ENCODE results near the gene GJA3.

The GJA3 gene

GRCh38 chr13:20142023-20142926 lies 18.6 kb downstream of the GJA3 start:
- no peaks in the 10 kb centered on the region for H3K9me3 ChIP-seq (ENCODE audit: control insufficient read depth in 1 of 2, low read length in 2 of 2)
- no peak overlapping the region for H3K4me3 ChIP-seq (ENCODE audit: low read depth in 1 of 2, low read length in 2 of 2)
- no peak overlapping the region for H3K9ac ChIP-seq (ENCODE audit: low read depth in 1 of 2, low read length in 2 of 2)
- no peaks in the 10 kb centered on the region for H3K36me3 ChIP-seq (ENCODE audit: control insufficient read depth in 1 of 2, insufficient read depth in 2 of 2, low read length in 2 of 2)
- no peak overlapping the region for H3K27ac ChIP-seq (ENCODE audit: low read depth, low read length)
- H3K27me3 ChIP-seq (ENCODE audit: control insufficient read depth in 1 of 2, insufficient read depth in 2 of 2, low read length in 2 of 2), result peaks cover 54 to 68% of the 10 kb centered on the region in 2 donors
- H3K4me1 ChIP-seq (ENCODE audit: control insufficient read depth in 1 of 2, insufficient read depth in 2 of 2, low read length in 2 of 2), result no peaks in the 10 kb centered on the region

GRCh38 chr13:20141238-20142022 lies 19.4 kb downstream of the GJA3 start:
- H3K27me3 ChIP-seq (ENCODE audit: control insufficient read depth in 1 of 2, insufficient read depth in 2 of 2, low read length in 2 of 2), result peaks cover 54 to 63% of the 10 kb centered on the region in 2 donors
- no peaks in the 10 kb centered on the region for H3K36me3 ChIP-seq (ENCODE audit: control insufficient read depth in 1 of 2, insufficient read depth in 2 of 2, low read length in 2 of 2)
- no peaks in the 10 kb centered on the region for H3K4me1 ChIP-seq (ENCODE audit: control insufficient read depth in 1 of 2, insufficient read depth in 2 of 2, low read length in 2 of 2)
- H3K9ac ChIP-seq (ENCODE audit: low read depth in 1 of 2, low read length in 2 of 2), result no peak overlapping the region
- H3K27ac ChIP-seq (ENCODE audit: low read depth, low read length), result no peak overlapping the region
- H3K4me3 ChIP-seq (ENCODE audit: low read depth in 1 of 2, low read length in 2 of 2), result no peak overlapping the region
- H3K9me3 ChIP-seq (ENCODE audit: control insufficient read depth in 1 of 2, low read length in 2 of 2), result no peaks in the 10 kb centered on the region

- no peaks in the 10 kb centered on the region for H3K36me3 ChIP-seq (ENCODE audit: control insufficient read depth in 1 of 2, insufficient read depth in 2 of 2, low read length in 2 of 2)
- peaks cover 54 to 63% of the 10 kb centered on the region in 2 donors for H3K27me3 ChIP-seq (ENCODE audit: control insufficient read depth in 1 of 2, insufficient read depth in 2 of 2, low read length in 2 of 2)
- H3K9ac ChIP-seq (ENCODE audit: low read depth in 1 of 2, low read length in 2 of 2), result no peak overlapping the region
- H3K4me3 ChIP-seq (ENCODE audit: low read depth in 1 of 2, low read length in 2 of 2), result no peak overlapping the region
- H3K9me3 ChIP-seq (ENCODE audit: control insufficient read depth in 1 of 2, low read length in 2 of 2), result no peaks in the 10 kb centered on the region
- H3K4me1 ChIP-seq (ENCODE audit: control insufficient read depth in 1 of 2, insufficient read depth in 2 of 2, low read length in 2 of 2), result no peaks in the 10 kb centered on the region
- H3K27ac ChIP-seq (ENCODE audit: low read depth, low read length), result no peak overlapping the region
Observed at GRCh38 chr13:20140487-20140886, 20.4 kb downstream of the GJA3 start.

- Histone ChIP-seq H3K4me3 (ENCODE audit: low read depth in 1 of 2, low read length in 2 of 2) (no peak overlapping the region), H3K36me3 (ENCODE audit: control insufficient read depth in 1 of 2, insufficient read depth in 2 of 2, low read length in 2 of 2) (no peaks in the 10 kb centered on the region), H3K4me1 (ENCODE audit: control insufficient read depth in 1 of 2, insufficient read depth in 2 of 2, low read length in 2 of 2) (no peaks in the 10 kb centered on the region), H3K9me3 (ENCODE audit: control insufficient read depth in 1 of 2, low read length in 2 of 2) (no peaks in the 10 kb centered on the region), H3K27ac (ENCODE audit: low read depth, low read length) (no peak overlapping the region), H3K27me3 (ENCODE audit: control insufficient read depth in 1 of 2, insufficient read depth in 2 of 2, low read length in 2 of 2) (peaks cover 45 to 46% of the 10 kb centered on the region in 2 donors), H3K9ac (ENCODE audit: low read depth in 1 of 2, low read length in 2 of 2) (no peak overlapping the region)
Observed at GRCh38 chr13:20137875-20138274, 23.0 kb downstream of the GJA3 start.

GRCh38 chr13:20136781-20137703 lies 23.8 kb downstream of the GJA3 start:
- Histone ChIP-seq H3K4me1 (ENCODE audit: control insufficient read depth in 1 of 2, insufficient read depth in 2 of 2, low read length in 2 of 2) (no peaks in the 10 kb centered on the region), H3K36me3 (ENCODE audit: control insufficient read depth in 1 of 2, insufficient read depth in 2 of 2, low read length in 2 of 2) (no peaks in the 10 kb centered on the region), H3K9me3 (ENCODE audit: control insufficient read depth in 1 of 2, low read length in 2 of 2) (no peaks in the 10 kb centered on the region), H3K27ac (ENCODE audit: low read depth, low read length) (no peak overlapping the region), H3K9ac (ENCODE audit: low read depth in 1 of 2, low read length in 2 of 2) (no peak overlapping the region), H3K27me3 (ENCODE audit: control insufficient read depth in 1 of 2, insufficient read depth in 2 of 2, low read length in 2 of 2) (peaks cover 39% of the 10 kb centered on the region in 2 donors), H3K4me3 (ENCODE audit: low read depth in 1 of 2, low read length in 2 of 2) (peak overlapping the region; percentile 40 to 50)

GRCh38 chr13:20134732-20135131 lies 26.1 kb downstream of the GJA3 start:
- Histone ChIP-seq H3K27me3 (ENCODE audit: control insufficient read depth in 1 of 2, insufficient read depth in 2 of 2, low read length in 2 of 2) (peaks cover 21 to 28% of the 10 kb centered on the region in 2 donors), H3K9ac (ENCODE audit: low read depth in 1 of 2, low read length in 2 of 2) (no peak overlapping the region), H3K4me1 (ENCODE audit: control insufficient read depth in 1 of 2, insufficient read depth in 2 of 2, low read length in 2 of 2) (no peaks in the 10 kb centered on the region), H3K9me3 (ENCODE audit: control insufficient read depth in 1 of 2, low read length in 2 of 2) (no peaks in the 10 kb centered on the region), H3K4me3 (ENCODE audit: low read depth in 1 of 2, low read length in 2 of 2) (no peak overlapping the region), H3K27ac (ENCODE audit: low read depth, low read length) (no peak overlapping the region), H3K36me3 (ENCODE audit: control insufficient read depth in 1 of 2, insufficient read depth in 2 of 2, low read length in 2 of 2) (no peaks in the 10 kb centered on the region)

GRCh38 chr13:20132052-20132634 lies 28.7 kb downstream of the GJA3 start:
- no peaks in the 10 kb centered on the region for H3K36me3 ChIP-seq (ENCODE audit: control insufficient read depth in 1 of 2, insufficient read depth in 2 of 2, low read length in 2 of 2)
- peaks cover 13 to 14% of the 10 kb centered on the region in 2 donors for H3K27me3 ChIP-seq (ENCODE audit: control insufficient read depth in 1 of 2, insufficient read depth in 2 of 2, low read length in 2 of 2)
- H3K9ac ChIP-seq (ENCODE audit: low read depth in 1 of 2, low read length in 2 of 2), result no peak overlapping the region
- H3K4me1 ChIP-seq (ENCODE audit: control insufficient read depth in 1 of 2, insufficient read depth in 2 of 2, low read length in 2 of 2), result peaks cover 4 to 7% of the 10 kb centered on the region in 2 donors
- no peaks in the 10 kb centered on the region for H3K9me3 ChIP-seq (ENCODE audit: control insufficient read depth in 1 of 2, low read length in 2 of 2)
- H3K4me3 ChIP-seq (ENCODE audit: low read depth in 1 of 2, low read length in 2 of 2), result no peak overlapping the region
- no peak overlapping the region for H3K27ac ChIP-seq (ENCODE audit: low read depth, low read length)

GRCh38 chr13:20131057-20131832 lies 29.6 kb downstream of the GJA3 start:
- Histone ChIP-seq H3K9ac (ENCODE audit: low read depth in 1 of 2, low read length in 2 of 2) (no peak overlapping the region), H3K27me3 (ENCODE audit: control insufficient read depth in 1 of 2, insufficient read depth in 2 of 2, low read length in 2 of 2) (peaks cover 13 to 14% of the 10 kb centered on the region in 2 donors), H3K4me3 (ENCODE audit: low read depth in 1 of 2, low read length in 2 of 2) (no peak overlapping the region), H3K4me1 (ENCODE audit: control insufficient read depth in 1 of 2, insufficient read depth in 2 of 2, low read length in 2 of 2) (peaks cover 4 to 7% of the 10 kb centered on the region in 2 donors), H3K36me3 (ENCODE audit: control insufficient read depth in 1 of 2, insufficient read depth in 2 of 2, low read length in 2 of 2) (no peaks in the 10 kb centered on the region), H3K27ac (ENCODE audit: low read depth, low read length) (no peak overlapping the region), H3K9me3 (ENCODE audit: control insufficient read depth in 1 of 2, low read length in 2 of 2) (no peaks in the 10 kb centered on the region)

- Histone ChIP-seq H3K4me3 (ENCODE audit: low read depth in 1 of 2, low read length in 2 of 2) (no peak overlapping the region), H3K36me3 (ENCODE audit: control insufficient read depth in 1 of 2, insufficient read depth in 2 of 2, low read length in 2 of 2) (no peaks in the 10 kb centered on the region), H3K4me1 (ENCODE audit: control insufficient read depth in 1 of 2, insufficient read depth in 2 of 2, low read length in 2 of 2) (peaks cover 4 to 7% of the 10 kb centered on the region in 2 donors), H3K27me3 (ENCODE audit: control insufficient read depth in 1 of 2, insufficient read depth in 2 of 2, low read length in 2 of 2) (peaks cover 14 to 16% of the 10 kb centered on the region in 2 donors), H3K27ac (ENCODE audit: low read depth, low read length) (no peak overlapping the region), H3K9me3 (ENCODE audit: control insufficient read depth in 1 of 2, low read length in 2 of 2) (no peaks in the 10 kb centered on the region), H3K9ac (ENCODE audit: low read depth in 1 of 2, low read length in 2 of 2) (no peak overlapping the region)
Observed at GRCh38 chr13:20130652-20131051, 30.2 kb downstream of the GJA3 start.

All from duodenal mucosa (tissue), 2 donors.